Measurements from ENCODE around the gene DHCR7. TPM values are rescaled to one million over a fixed set of nuclear protein-coding genes. Genes with fewer than 3 reads are reported as not detected.

Gene DHCR7
- total and polyA plus RNA-seq, 7 donors: 4.9 to 15.1 (median 8.4) TPM

GRCh38 chr11:71450507-71450906 lies 2.3 kb upstream of the DHCR7 start:
- ATAC-seq (no peak), DNase-seq (no peak)
- H3K36me3 ChIP-seq (ENCODE audit: insufficient read depth in 1 of 2, low read depth in 1 of 2): peaks cover 0 to 12% of the 10 kb centered on the region in 2 donors
- TF ChIP-seq CTCF (IDR thresholded peaks at IDR 0.05): no peak
- H3K27ac ChIP-seq: peak overlapping the region; percentile 11
- no peaks in the 10 kb centered on the region for H3K27me3 ChIP-seq (ENCODE audit: insufficient read depth in 3 of 3, low read length in 2 of 3)
- no peaks in the 10 kb centered on the region for H3K9me3 ChIP-seq
- WGBS, 3 donors: 65 to 77% (median 74%) methylated on average over 2 of the region's 2 CpGs
- H3K4me3 ChIP-seq: no peak overlapping the region
- intact Hi-C loops (cut with DNase I): loop anchor here in 1 of 2 donors (10.0 kb wide), 1 partner anchor 1176 kb away; the partner anchor contains the start of gene PPFIA1
- peaks cover 16% of the 10 kb centered on the region for H3K4me1 ChIP-seq

GRCh38 chr11:71449596-71449995 lies 1.4 kb upstream of the DHCR7 start:
- WGBS, 3 donors: 56 to 65% (median 57%) methylated on average over 6 of the region's 6 CpGs
- intact Hi-C loops (cut with DNase I): no loop called here
- peaks cover 16% of the 10 kb centered on the region for H3K4me1 ChIP-seq
- H3K27me3 ChIP-seq (ENCODE audit: insufficient read depth in 3 of 3, low read length in 2 of 3): no peaks in the 10 kb centered on the region
- no peak for DNase-seq
- H3K4me3 ChIP-seq: peak overlapping the region; percentile 91
- TF ChIP-seq CTCF (IDR thresholded peaks at IDR 0.05): no peak
- no peak for ATAC-seq
- peaks cover 0 to 8% of the 10 kb centered on the region in 2 donors for H3K36me3 ChIP-seq (ENCODE audit: insufficient read depth in 1 of 2, low read depth in 1 of 2)
- H3K27ac ChIP-seq: peak overlapping the region; percentile 81
- no peaks in the 10 kb centered on the region for H3K9me3 ChIP-seq

GRCh38 chr11:71447791-71448256 lies 369 bp downstream of the DHCR7 start:
- no peak for TF ChIP-seq CTCF (IDR thresholded peaks at IDR 0.05)
- Histone ChIP-seq H3K4me1 (peaks cover 9% of the 10 kb centered on the region), H3K36me3 (ENCODE audit: insufficient read depth in 1 of 2, low read depth in 1 of 2) (peaks cover 0 to 24% of the 10 kb centered on the region in 2 donors), H3K27me3 (ENCODE audit: insufficient read depth in 3 of 3, low read length in 2 of 3) (no peaks in the 10 kb centered on the region), H3K9me3 (no peaks in the 10 kb centered on the region), H3K4me3 (peak overlapping the region; percentile 91), H3K27ac (peak overlapping the region; percentile 81)
- intact Hi-C loops (cut with DNase I): no loop called here
- 0 to 2% (median 1%) methylated on average over 8 to 31 of the region's 31 CpGs for WGBS, 3 donors
- DNase-seq: peak in 1 of 2 donors; percentile 44
- ATAC-seq: peak; percentile 20 to 41 (median 32)

- DNase-seq: no peak
- peaks cover 7% of the 10 kb centered on the region for H3K4me1 ChIP-seq
- H3K36me3 ChIP-seq (ENCODE audit: insufficient read depth in 1 of 2, low read depth in 1 of 2): peaks cover 0 to 30% of the 10 kb centered on the region in 2 donors
- H3K27me3 ChIP-seq (ENCODE audit: insufficient read depth in 3 of 3, low read length in 2 of 3): no peaks in the 10 kb centered on the region
- no peaks in the 10 kb centered on the region for H3K9me3 ChIP-seq
- intact Hi-C loops (cut with DNase I): no loop called here
- ATAC-seq: no peak
- peak overlapping the region; percentile 81 for H3K27ac ChIP-seq
- WGBS, 3 donors: 52 to 61% (median 54%) methylated on average over 9 of the region's 9 CpGs
- no peak for TF ChIP-seq CTCF (IDR thresholded peaks at IDR 0.05)
- H3K4me3 ChIP-seq: peak overlapping the region; percentile 91
These were observed 1.1 kb downstream of the DHCR7 start for GRCh38 chr11:71446942-71447688.

Measured in psoas muscle (tissue), 8 donors.